ENCODE data around the gene CHMP6.

The CHMP6 gene

GRCh38 chr17:80970762-80971703, 20.6 kb upstream of the CHMP6 start:
- no peak for DNase-seq (ENCODE audit: low read depth in 2 of 2)

- DNase-seq (ENCODE audit: low read depth in 2 of 2) = no peak
Measured at GRCh38 chr17:80971704-80972304, 19.8 kb upstream of the CHMP6 start.

GRCh38 chr17:80976701-80977100, 14.9 kb upstream of the CHMP6 start:
- no peak for DNase-seq (ENCODE audit: low read depth in 2 of 2)

- DNase-seq (ENCODE audit: low read depth in 2 of 2) = no peak
Measured at GRCh38 chr17:80977172-80977571, 14.5 kb upstream of the CHMP6 start.

GRCh38 chr17:80978499-80979497, 12.8 kb upstream of the CHMP6 start:
- no peak for DNase-seq (ENCODE audit: low read depth in 2 of 2)

GRCh38 chr17:80979547-80980378, 11.9 kb upstream of the CHMP6 start:
- DNase-seq (ENCODE audit: low read depth in 2 of 2) = no peak

GRCh38 chr17:80980397-80981061, 11.1 kb upstream of the CHMP6 start:
- DNase-seq (ENCODE audit: low read depth in 2 of 2) = no peak

GRCh38 chr17:80981062-80981902, 10.4 kb upstream of the CHMP6 start:
- DNase-seq (ENCODE audit: low read depth in 2 of 2) = no peak

GRCh38 chr17:80981929-80982425, 9.7 kb upstream of the CHMP6 start:
- no peak for DNase-seq (ENCODE audit: low read depth in 2 of 2)

GRCh38 chr17:80982426-80982974, 9.1 kb upstream of the CHMP6 start:
- DNase-seq (ENCODE audit: low read depth in 2 of 2) = no peak

GRCh38 chr17:80983545-80983944, 8.1 kb upstream of the CHMP6 start:
- DNase-seq (ENCODE audit: low read depth in 2 of 2) = no peak

- no peak for DNase-seq (ENCODE audit: low read depth in 2 of 2)
Measured at GRCh38 chr17:80984749-80985148, 6.9 kb upstream of the CHMP6 start.

GRCh38 chr17:80986046-80986445, 5.6 kb upstream of the CHMP6 start:
- no peak for DNase-seq (ENCODE audit: low read depth in 2 of 2)

- no peak for DNase-seq (ENCODE audit: low read depth in 2 of 2)
Measured at GRCh38 chr17:80986816-80987475, 4.7 kb upstream of the CHMP6 start.

GRCh38 chr17:80987941-80988461, 3.6 kb upstream of the CHMP6 start:
- no peak for DNase-seq (ENCODE audit: low read depth in 2 of 2)

GRCh38 chr17:80989586-80989913, 2.1 kb upstream of the CHMP6 start:
- DNase-seq (ENCODE audit: low read depth in 2 of 2) = no peak

- DNase-seq (ENCODE audit: low read depth in 2 of 2) = no peak
Measured at GRCh38 chr17:80990921-80991644, 558 bp upstream of the CHMP6 start.
